Measurements from ENCODE around the gene ZCRB1.

The ZCRB1 gene

DNA sequence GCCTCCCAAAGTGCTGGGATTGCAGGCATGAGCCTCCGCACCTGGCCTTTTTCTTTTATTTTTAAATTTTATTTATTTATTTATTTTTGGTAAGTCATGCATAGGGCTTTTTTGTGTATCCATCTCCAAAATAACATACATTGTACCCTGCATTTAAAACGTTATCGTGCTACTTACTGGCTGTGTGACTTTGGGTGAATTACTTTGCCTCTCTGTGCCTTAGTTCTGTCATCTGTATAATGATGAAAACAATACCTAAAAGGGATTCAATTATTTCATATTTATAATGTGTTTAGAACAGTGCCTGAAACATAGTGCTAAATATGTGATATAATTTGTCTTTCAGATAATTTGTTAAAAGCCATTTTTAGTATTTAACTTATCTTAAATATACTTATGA is 19.6 kb downstream of the ZCRB1 start:
- Histone ChIP-seq H3K4me2 (ENCODE audit: low read depth, low read length) (no peak overlapping the region), H3K27me3 (replicated peaks; ENCODE audit: insufficient read depth, low read length) (no peaks in the 10 kb centered on the region), H2AFZ (ENCODE audit: low read length) (no peak overlapping the region), H3K36me3 (replicated peaks; ENCODE audit: insufficient read depth, low read length) (no peaks in the 10 kb centered on the region), H3K79me2 (ENCODE audit: low read length) (no peaks in the 10 kb centered on the region), H3K4me1 (ENCODE audit: low read length) (no peaks in the 10 kb centered on the region), H3K4me3 (ENCODE audit: low read length) (no peak overlapping the region), H3F3A (ENCODE audit: insufficient read depth, low read length) (no peaks in the 10 kb centered on the region), H3K9me2 (replicated peaks; ENCODE audit: insufficient read depth, low read length) (no peaks in the 10 kb centered on the region), H3K9ac (ENCODE audit: low read length) (no peak overlapping the region), H3K27ac (ENCODE audit: low read length) (no peak overlapping the region), H4K20me1 (ENCODE audit: insufficient read depth, low read length) (no peaks in the 10 kb centered on the region), H3K9me3 (replicated peaks; ENCODE audit: insufficient read depth, low read length) (no peaks in the 10 kb centered on the region)
- TF ChIP-seq EZH2 (optimal IDR thresholded peaks at IDR 0.05; ENCODE audit: low read depth, low read length): no peak
- no peak for TF ChIP-seq EZH2phosphoT487 (IDR thresholded peaks at IDR 0.05; ENCODE audit: low read length)
- TF ChIP-seq, protein P1, sequence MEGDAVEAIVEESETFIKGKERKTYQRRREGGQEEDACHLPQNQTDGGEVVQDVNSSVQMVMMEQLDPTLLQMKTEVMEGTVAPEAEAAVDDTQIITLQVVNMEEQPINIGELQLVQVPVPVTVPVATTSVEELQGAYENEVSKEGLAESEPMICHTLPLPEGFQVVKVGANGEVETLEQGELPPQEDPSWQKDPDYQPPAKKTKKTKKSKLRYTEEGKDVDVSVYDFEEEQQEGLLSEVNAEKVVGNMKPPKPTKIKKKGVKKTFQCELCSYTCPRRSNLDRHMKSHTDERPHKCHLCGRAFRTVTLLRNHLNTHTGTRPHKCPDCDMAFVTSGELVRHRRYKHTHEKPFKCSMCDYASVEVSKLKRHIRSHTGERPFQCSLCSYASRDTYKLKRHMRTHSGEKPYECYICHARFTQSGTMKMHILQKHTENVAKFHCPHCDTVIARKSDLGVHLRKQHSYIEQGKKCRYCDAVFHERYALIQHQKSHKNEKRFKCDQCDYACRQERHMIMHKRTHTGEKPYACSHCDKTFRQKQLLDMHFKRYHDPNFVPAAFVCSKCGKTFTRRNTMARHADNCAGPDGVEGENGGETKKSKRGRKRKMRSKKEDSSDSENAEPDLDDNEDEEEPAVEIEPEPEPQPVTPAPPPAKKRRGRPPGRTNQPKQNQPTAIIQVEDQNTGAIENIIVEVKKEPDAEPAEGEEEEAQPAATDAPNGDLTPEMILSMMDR (IDR thresholded peaks at IDR 0.05; ENCODE audit: low read length): no peak
- DNase-seq: no peak

DNA sequence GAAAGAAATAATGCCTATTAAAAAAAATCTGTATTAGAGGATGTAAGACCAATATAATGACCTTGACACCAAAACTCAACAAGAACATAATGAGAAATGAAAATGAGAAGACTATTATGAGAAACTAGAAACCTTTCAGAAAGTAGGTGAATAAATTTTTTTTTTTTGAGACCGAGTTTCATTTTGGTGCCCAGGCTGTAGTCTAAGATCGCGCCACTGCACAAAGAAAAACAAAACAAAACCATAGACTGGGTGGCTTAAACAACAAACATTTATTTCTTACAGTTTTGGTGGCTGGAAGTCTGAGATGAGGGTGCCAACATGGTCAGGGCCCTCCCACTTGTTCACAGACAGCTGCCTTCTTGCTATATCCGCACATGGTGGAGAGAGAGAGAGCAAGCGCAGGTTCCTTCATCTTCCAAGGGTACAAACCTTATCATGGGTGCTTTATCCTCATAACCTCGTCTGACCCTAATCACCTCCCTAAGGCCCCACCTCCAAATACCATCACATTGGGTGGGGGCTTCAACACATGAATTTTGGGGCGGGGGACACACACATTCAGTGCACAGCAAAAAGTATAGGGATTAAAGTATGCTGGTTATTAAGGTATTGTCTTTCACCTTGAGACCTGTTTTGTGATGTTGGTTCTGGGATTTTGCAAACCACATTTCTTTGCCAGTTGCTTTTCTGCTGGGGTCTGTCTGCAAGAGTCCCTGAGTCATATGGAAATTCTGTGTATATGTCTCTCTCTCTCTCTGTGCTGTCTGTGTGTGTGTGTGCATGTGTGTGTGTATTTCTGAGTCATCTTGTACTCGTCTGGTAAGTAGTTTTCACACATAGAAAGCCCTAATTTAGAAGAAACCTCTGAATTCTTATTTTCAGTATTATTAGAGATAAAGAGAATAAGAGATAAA is 26.2 kb downstream of the ZCRB1 start:
- Histone ChIP-seq H3K27me3 (replicated peaks; ENCODE audit: insufficient read depth, low read length) (no peaks in the 10 kb centered on the region), H3K4me3 (ENCODE audit: low read length) (peak overlapping the region; percentile 54), H3K9ac (ENCODE audit: low read length) (peak overlapping the region; percentile 44), H3K9me3 (replicated peaks; ENCODE audit: insufficient read depth, low read length) (no peaks in the 10 kb centered on the region), H3K4me1 (ENCODE audit: low read length) (peaks cover 10% of the 10 kb centered on the region), H3K27ac (ENCODE audit: low read length) (peak overlapping the region; percentile 78; the same call in 1 of the 2 replicates), H3F3A (ENCODE audit: insufficient read depth, low read length) (peaks cover 19% of the 10 kb centered on the region), H3K9me2 (replicated peaks; ENCODE audit: insufficient read depth, low read length) (no peaks in the 10 kb centered on the region), H3K79me2 (ENCODE audit: low read length) (no peaks in the 10 kb centered on the region), H2AFZ (ENCODE audit: low read length) (peak overlapping the region; percentile 62), H3K36me3 (replicated peaks; ENCODE audit: insufficient read depth, low read length) (no peaks in the 10 kb centered on the region), H4K20me1 (ENCODE audit: insufficient read depth, low read length) (no peaks in the 10 kb centered on the region), H3K4me2 (ENCODE audit: low read depth, low read length) (peak overlapping the region; percentile 55)
- TF ChIP-seq EZH2phosphoT487 (IDR thresholded peaks at IDR 0.05; ENCODE audit: low read length): no peak
- TF ChIP-seq, protein P1 (IDR thresholded peaks at IDR 0.05; ENCODE audit: low read length): no peak
- no peak for TF ChIP-seq EZH2 (optimal IDR thresholded peaks at IDR 0.05; ENCODE audit: low read depth, low read length)
- peak; percentile 62 for DNase-seq

DNA sequence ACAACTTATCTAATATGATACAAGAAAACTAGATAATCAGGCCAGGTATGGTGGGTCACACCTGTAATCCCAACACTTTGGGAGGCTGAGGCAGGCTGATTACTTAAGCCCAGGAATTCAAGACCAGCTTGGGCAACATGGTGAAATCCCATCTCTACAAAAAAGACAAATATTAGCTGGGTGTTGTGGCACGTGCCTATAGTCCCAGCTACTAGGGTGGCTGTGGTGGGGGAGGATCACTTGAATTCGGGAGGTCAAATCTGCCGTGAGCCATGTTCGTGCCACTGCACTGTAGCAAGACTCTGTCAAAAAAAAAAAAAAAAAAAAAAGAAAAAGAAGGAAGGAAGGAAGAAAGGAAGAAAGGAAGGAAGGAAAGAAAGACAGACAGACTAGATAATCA is 27.0 kb downstream of the ZCRB1 start:
- Histone ChIP-seq H3K4me1 (ENCODE audit: low read length) (peaks cover 10% of the 10 kb centered on the region), H2AFZ (ENCODE audit: low read length) (peak overlapping the region; percentile 62), H3K9me2 (replicated peaks; ENCODE audit: insufficient read depth, low read length) (no peaks in the 10 kb centered on the region), H3K79me2 (ENCODE audit: low read length) (no peaks in the 10 kb centered on the region), H3K9me3 (replicated peaks; ENCODE audit: insufficient read depth, low read length) (no peaks in the 10 kb centered on the region), H3K27ac (ENCODE audit: low read length) (peak overlapping the region; percentile 78; the same call in 1 of the 2 replicates), H3K4me2 (ENCODE audit: low read depth, low read length) (peak overlapping the region; percentile 55; the same call in 1 of the 2 replicates), H3K27me3 (replicated peaks; ENCODE audit: insufficient read depth, low read length) (no peaks in the 10 kb centered on the region), H3K4me3 (ENCODE audit: low read length) (peak overlapping the region; percentile 54), H4K20me1 (ENCODE audit: insufficient read depth, low read length) (no peaks in the 10 kb centered on the region), H3F3A (ENCODE audit: insufficient read depth, low read length) (peaks cover 19% of the 10 kb centered on the region), H3K36me3 (replicated peaks; ENCODE audit: insufficient read depth, low read length) (no peaks in the 10 kb centered on the region), H3K9ac (ENCODE audit: low read length) (peak overlapping the region; percentile 44; the same call in 1 of the 2 replicates)
- no peak for TF ChIP-seq EZH2 (optimal IDR thresholded peaks at IDR 0.05; ENCODE audit: low read depth, low read length)
- TF ChIP-seq, protein P1 (IDR thresholded peaks at IDR 0.05; ENCODE audit: low read length): no peak
- no peak for TF ChIP-seq EZH2phosphoT487 (IDR thresholded peaks at IDR 0.05; ENCODE audit: low read length)
- peak; percentile 29 for DNase-seq
